ENCODE measurements around the gene APLP1.
A peak's percentile ranks its signal among the peaks of the same experiment; 100 is the strongest.
"Not testable (repeated sequence)": the region's sequence is repeated elsewhere in the genome, so short reads cannot be mapped to it uniquely, and the experiment has no call there.

APLP1 gene

GRCh38 chr19:35907377-35907745 lies 39.0 kb downstream of the APLP1 start:
- H3K4me3 ChIP-seq (ENCODE audit: low read depth, low read length) = no peak overlapping the region
- TF ChIP-seq CTCF (IDR thresholded peaks at IDR 0.05; ENCODE audit: borderline replicate concordance, insufficient read depth, low read depth, low read length) = no peak

- no peak for TF ChIP-seq CTCF (IDR thresholded peaks at IDR 0.05; ENCODE audit: borderline replicate concordance, insufficient read depth, low read depth, low read length)
- H3K4me3 ChIP-seq (ENCODE audit: low read depth, low read length) = peak within 1 kb of the TSS; percentile 5
Measured at GRCh38 chr19:35908010-35908441, 39.7 kb downstream of the APLP1 start, which contains the start of gene TYROBP. Gene TYROBP (minus strand): TSS chr19:35908295. CDS start chr19:35908228, 67 bp downstream.

GRCh38 chr19:35908973-35909683 lies 40.8 kb downstream of the APLP1 start:
- peak overlapping the region; percentile 5 for H3K4me3 ChIP-seq (ENCODE audit: low read depth, low read length)
- no peak for TF ChIP-seq CTCF (IDR thresholded peaks at IDR 0.05; ENCODE audit: borderline replicate concordance, insufficient read depth, low read depth, low read length)

- TF ChIP-seq CTCF (IDR thresholded peaks at IDR 0.05; ENCODE audit: borderline replicate concordance, insufficient read depth, low read depth, low read length) = no peak
- peak overlapping the region; percentile 2 for H3K4me3 ChIP-seq (ENCODE audit: low read depth, low read length)
Measured at GRCh38 chr19:35909684-35910035, 41.3 kb downstream of the APLP1 start.

GRCh38 chr19:35910355-35910754 lies 42.0 kb downstream of the APLP1 start:
- not testable (repeated sequence) for H3K4me3 ChIP-seq (ENCODE audit: low read depth, low read length)

- no peak for TF ChIP-seq CTCF (IDR thresholded peaks at IDR 0.05; ENCODE audit: borderline replicate concordance, insufficient read depth, low read depth, low read length)
- no peak overlapping the region for H3K4me3 ChIP-seq (ENCODE audit: low read depth, low read length)
Measured at GRCh38 chr19:35911173-35911572, 42.8 kb downstream of the APLP1 start.

- H3K4me3 ChIP-seq (ENCODE audit: low read depth, low read length) = no peak overlapping the region
- no peak for TF ChIP-seq CTCF (IDR thresholded peaks at IDR 0.05; ENCODE audit: borderline replicate concordance, insufficient read depth, low read depth, low read length)
Measured at GRCh38 chr19:35911790-35912189, 43.4 kb downstream of the APLP1 start.
